Measurements from ENCODE around the gene MEIS2.

Gene MEIS2

DNA sequence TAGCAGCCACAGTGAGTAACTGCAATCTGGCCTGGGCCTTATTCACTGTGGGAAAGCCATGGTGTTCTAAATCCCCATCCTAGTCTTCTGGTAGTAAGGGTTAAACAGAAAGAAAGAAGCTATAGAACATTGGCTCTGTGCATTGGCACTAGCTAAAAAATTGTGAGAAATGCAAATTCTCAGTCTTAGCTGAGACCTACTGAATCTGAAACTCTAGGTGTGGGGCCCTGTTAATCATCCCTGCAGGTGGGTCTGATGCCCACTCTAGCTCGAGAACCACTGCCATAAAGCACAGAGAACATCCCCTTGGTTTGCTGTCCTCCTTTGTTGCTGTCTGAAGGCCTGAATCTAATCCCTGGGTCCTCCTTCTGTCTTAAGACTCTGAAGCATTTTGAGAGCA lies 59.3 kb downstream of the MEIS2 start:
- no peak for DNase-seq (ENCODE audit: low read depth in 1 of 2, low spot score in 1 of 2)
- no peak overlapping the region for H3K4me3 ChIP-seq (replicated peaks; ENCODE audit: insufficient read depth, low read length)
- no peaks in the 10 kb centered on the region for H3K27me3 ChIP-seq (ENCODE audit: insufficient read depth, poor library complexity, severe bottlenecking)
- TF ChIP-seq GABPA (IDR thresholded peaks at IDR 0.05; ENCODE audit: low read depth) (no peak), POLR2AphosphoS5 (IDR thresholded peaks at IDR 0.05; ENCODE audit: low read depth) (no peak), SPI1 (IDR thresholded peaks at IDR 0.05; ENCODE audit: borderline replicate concordance, low read depth) (no peak)
- TF ChIP-seq, protein P1, sequence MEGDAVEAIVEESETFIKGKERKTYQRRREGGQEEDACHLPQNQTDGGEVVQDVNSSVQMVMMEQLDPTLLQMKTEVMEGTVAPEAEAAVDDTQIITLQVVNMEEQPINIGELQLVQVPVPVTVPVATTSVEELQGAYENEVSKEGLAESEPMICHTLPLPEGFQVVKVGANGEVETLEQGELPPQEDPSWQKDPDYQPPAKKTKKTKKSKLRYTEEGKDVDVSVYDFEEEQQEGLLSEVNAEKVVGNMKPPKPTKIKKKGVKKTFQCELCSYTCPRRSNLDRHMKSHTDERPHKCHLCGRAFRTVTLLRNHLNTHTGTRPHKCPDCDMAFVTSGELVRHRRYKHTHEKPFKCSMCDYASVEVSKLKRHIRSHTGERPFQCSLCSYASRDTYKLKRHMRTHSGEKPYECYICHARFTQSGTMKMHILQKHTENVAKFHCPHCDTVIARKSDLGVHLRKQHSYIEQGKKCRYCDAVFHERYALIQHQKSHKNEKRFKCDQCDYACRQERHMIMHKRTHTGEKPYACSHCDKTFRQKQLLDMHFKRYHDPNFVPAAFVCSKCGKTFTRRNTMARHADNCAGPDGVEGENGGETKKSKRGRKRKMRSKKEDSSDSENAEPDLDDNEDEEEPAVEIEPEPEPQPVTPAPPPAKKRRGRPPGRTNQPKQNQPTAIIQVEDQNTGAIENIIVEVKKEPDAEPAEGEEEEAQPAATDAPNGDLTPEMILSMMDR (IDR thresholded peaks at IDR 0.05; ENCODE audit: insufficient read depth, low read length), result no peak
- TF ChIP-seq, protein P2, sequence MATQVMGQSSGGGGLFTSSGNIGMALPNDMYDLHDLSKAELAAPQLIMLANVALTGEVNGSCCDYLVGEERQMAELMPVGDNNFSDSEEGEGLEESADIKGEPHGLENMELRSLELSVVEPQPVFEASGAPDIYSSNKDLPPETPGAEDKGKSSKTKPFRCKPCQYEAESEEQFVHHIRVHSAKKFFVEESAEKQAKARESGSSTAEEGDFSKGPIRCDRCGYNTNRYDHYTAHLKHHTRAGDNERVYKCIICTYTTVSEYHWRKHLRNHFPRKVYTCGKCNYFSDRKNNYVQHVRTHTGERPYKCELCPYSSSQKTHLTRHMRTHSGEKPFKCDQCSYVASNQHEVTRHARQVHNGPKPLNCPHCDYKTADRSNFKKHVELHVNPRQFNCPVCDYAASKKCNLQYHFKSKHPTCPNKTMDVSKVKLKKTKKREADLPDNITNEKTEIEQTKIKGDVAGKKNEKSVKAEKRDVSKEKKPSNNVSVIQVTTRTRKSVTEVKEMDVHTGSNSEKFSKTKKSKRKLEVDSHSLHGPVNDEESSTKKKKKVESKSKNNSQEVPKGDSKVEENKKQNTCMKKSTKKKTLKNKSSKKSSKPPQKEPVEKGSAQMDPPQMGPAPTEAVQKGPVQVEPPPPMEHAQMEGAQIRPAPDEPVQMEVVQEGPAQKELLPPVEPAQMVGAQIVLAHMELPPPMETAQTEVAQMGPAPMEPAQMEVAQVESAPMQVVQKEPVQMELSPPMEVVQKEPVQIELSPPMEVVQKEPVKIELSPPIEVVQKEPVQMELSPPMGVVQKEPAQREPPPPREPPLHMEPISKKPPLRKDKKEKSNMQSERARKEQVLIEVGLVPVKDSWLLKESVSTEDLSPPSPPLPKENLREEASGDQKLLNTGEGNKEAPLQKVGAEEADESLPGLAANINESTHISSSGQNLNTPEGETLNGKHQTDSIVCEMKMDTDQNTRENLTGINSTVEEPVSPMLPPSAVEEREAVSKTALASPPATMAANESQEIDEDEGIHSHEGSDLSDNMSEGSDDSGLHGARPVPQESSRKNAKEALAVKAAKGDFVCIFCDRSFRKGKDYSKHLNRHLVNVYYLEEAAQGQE (IDR thresholded peaks at IDR 0.05; ENCODE audit: insufficient replicate concordance, low read depth), result no peak
- no peak overlapping the region for H3K27ac ChIP-seq (replicated peaks)

DNA sequence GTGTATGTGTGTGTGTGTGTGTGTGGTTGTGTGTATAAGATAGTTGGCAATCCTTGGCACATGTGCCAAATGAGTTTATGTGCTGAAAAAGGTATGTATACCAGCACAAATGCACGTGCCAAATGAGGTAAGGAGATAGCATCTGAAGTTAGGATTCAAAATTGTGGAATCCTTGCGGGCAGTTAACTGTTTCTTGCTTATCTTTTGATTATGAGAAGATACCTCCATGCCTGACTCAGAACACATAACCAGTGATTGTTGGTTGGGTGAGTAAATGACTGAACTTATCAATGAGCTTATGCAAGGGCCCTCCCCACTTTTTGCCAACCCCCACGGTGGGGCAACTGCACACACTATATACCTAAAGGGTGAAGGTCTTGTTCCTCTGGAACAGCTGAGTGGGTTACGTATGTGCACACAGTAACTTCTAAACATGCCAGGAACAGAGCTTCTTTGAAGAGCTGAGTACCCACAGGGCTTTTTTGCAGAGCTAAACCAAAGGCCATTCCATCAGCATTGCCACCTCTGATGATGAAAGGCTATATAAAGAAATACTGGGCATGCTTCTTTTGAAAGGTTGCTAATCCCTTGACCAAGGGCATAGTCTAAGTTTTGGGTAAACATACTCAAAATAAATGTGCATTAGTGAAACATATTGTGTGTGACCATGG lies 60.1 kb downstream of the MEIS2 start:
- H3K4me3 ChIP-seq (replicated peaks; ENCODE audit: insufficient read depth, low read length), result no peak overlapping the region
- no peak for DNase-seq (ENCODE audit: low read depth in 1 of 2, low spot score in 1 of 2)
- no peaks in the 10 kb centered on the region for H3K27me3 ChIP-seq (ENCODE audit: insufficient read depth, poor library complexity, severe bottlenecking)
- H3K27ac ChIP-seq (replicated peaks), result no peak overlapping the region
- TF ChIP-seq, protein P1 (IDR thresholded peaks at IDR 0.05; ENCODE audit: insufficient read depth, low read length), result no peak
- TF ChIP-seq, protein P2 (IDR thresholded peaks at IDR 0.05; ENCODE audit: insufficient replicate concordance, low read depth), result no peak
- TF ChIP-seq POLR2AphosphoS5 (IDR thresholded peaks at IDR 0.05; ENCODE audit: low read depth) (no peak), SPI1 (IDR thresholded peaks at IDR 0.05; ENCODE audit: borderline replicate concordance, low read depth) (no peak), GABPA (IDR thresholded peaks at IDR 0.05; ENCODE audit: low read depth) (no peak)

DNA sequence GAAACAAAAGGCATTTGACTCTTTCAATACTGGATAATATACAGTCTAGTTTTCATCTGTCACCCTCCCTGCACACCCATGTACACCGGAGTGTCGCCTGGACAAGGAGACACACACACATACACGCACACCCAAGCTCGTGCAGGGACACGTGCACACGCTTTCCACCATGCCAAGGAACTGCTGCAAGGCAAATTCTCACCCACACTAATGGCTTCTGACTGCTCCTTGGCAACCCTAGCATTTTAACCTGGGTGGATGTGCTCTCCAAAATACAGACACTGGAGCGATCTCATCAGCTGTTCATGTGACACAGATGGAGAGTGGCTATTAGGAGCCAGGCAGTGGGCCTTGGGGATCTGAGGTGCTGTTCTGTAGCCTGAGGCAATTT lies 61.6 kb downstream of the MEIS2 start:
- H3K27ac ChIP-seq (replicated peaks), result no peak overlapping the region
- TF ChIP-seq, protein P2 (IDR thresholded peaks at IDR 0.05; ENCODE audit: insufficient replicate concordance, low read depth), result no peak
- TF ChIP-seq SPI1 (IDR thresholded peaks at IDR 0.05; ENCODE audit: borderline replicate concordance, low read depth), result no peak
- TF ChIP-seq POLR2AphosphoS5 (IDR thresholded peaks at IDR 0.05; ENCODE audit: low read depth), result no peak
- no peak for TF ChIP-seq GABPA (IDR thresholded peaks at IDR 0.05; ENCODE audit: low read depth)
- TF ChIP-seq, protein P1 (IDR thresholded peaks at IDR 0.05; ENCODE audit: insufficient read depth, low read length), result no peak
- no peak overlapping the region for H3K4me3 ChIP-seq (replicated peaks; ENCODE audit: insufficient read depth, low read length)
- H3K27me3 ChIP-seq (ENCODE audit: insufficient read depth, poor library complexity, severe bottlenecking), result no peaks in the 10 kb centered on the region
- DNase-seq (ENCODE audit: low read depth in 1 of 2, low spot score in 1 of 2), result no peak
